A549 treated with AZD9567 at 1 μM for 4 hours (cell line): ENCODE data around the gene KRT31. TPM values are rescaled to one million over a fixed set of nuclear protein-coding genes. Genes with fewer than 3 reads are reported as not detected.

Experiments
- total RNA-seq: library from RNA; stranded (reverse); fragments of 200-300 nt; extraction: Qiagen RNA extraction; gene quantifications from 5 replicates; pipeline ENCODE4 v1.2.3, GENCODE V29; 2022; ENCODE audit not compliant: insufficient read depth

Gene KRT31
- total RNA-seq: not detected in 5 replicates

GRCh38 chr17:41396996-41397660 lies at the start of gene KRT31:
KRT31 (minus strand) TSS chr17:41397608; CDS start chr17:41397539, 69 bp downstream.

DNA sequence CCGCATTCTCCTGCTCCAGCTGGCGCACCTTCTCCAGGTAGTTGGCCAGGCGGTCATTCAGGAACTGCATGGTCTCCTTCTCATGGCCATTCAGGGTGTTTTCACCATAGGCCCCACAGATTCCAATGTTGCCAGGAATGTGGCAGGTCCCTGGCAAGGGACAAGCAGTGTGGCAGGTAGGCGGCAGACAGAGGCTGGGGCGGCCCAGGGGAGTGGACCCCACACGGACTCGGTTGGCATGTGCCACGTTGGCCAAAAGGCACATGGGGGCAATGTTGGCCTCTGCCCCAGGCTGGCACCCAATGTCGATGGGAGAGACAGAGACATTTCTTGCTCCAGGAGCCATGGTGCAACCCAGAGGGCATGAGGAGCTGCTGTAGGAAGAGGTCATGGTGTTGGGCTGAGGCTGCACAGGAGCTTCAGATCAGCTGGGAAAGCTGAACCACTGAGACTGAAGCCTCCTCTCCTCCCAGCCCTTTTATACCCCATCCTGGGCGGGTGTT lies 43.2 kb upstream of the KRT31 start, which contains the start of gene KRT38:
TSS of gene KRT38 (minus strand) at position 453 of the 503 bp plus-strand sequence. CDS start at position 391, 62 bp downstream.

GRCh38 chr17:41424111-41424635 lies 26.8 kb upstream of the KRT31 start, which contains the start of gene KRT37:
KRT37 (minus strand) TSS chr17:41424585; CDS start chr17:41424523, 62 bp downstream.

GRCh38 chr17:41381943-41382342 lies 15.5 kb downstream of the KRT31 start, which contains the start of gene KRT34:
KRT34 (minus strand) TSS chr17:41382306; CDS start chr17:41382246, 60 bp downstream.

GRCh38 chr17:41369713-41370112 lies 27.7 kb downstream of the KRT31 start, which contains the start of gene KRT33B:
KRT33B (minus strand) TSS chr17:41369813; CDS start chr17:41369750, 63 bp downstream.

DNA sequence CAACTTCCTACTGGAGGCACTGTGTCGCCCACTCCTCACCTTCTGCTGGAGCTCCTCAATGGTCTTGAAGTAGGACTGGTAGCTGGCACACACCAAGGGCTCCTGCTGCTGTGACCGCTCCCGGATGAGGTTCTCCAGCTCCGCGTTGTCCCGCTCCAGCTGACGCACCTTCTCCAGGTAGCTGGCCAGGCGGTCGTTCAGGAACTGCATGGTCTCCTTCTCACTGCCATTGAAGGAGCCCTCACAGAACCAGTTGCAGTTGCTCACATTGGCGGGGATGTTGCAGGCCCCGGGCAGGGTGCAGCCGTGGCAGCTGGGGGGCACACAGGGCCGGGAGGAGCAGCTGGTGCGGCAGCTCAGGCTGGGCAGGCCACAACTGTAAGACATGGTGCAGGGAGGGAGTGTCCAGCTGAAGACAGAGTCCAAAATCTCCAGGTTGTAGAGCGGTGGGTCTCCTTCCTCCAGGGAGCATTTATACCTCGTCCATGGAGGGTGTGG lies 47.0 kb downstream of the KRT31 start, which contains the start of gene KRT33A:
TSS of gene KRT33A (minus strand) at position 448 of the 498 bp plus-strand sequence. CDS start at position 387, 61 bp downstream.

Other genes with a start within 250 kb of the KRT31 start
- gene KRTAP4-5, start 247.8 kb downstream of the KRT31 start, total RNA-seq: not detected in 5 replicates
- gene KRTAP4-4, start 236.9 kb downstream of the KRT31 start, total RNA-seq: 0.07 TPM in 1 of 5 replicates, not detected in the others
- not detected in 5 replicates for gene KRTAP4-3, start 229.4 kb downstream of the KRT31 start, total RNA-seq
- gene KRTAP4-2, start 219.4 kb downstream of the KRT31 start, total RNA-seq: not detected in 5 replicates
- gene KRTAP4-1, start 212.7 kb downstream of the KRT31 start, total RNA-seq: not detected in 5 replicates
- gene KRTAP9-1, start 207.7 kb downstream of the KRT31 start, total RNA-seq: not detected in 5 replicates
- not detected in 5 replicates for gene KRTAP9-2, start 171.0 kb downstream of the KRT31 start, total RNA-seq
- not detected in 5 replicates for gene KRTAP9-3, start 165.2 kb downstream of the KRT31 start, total RNA-seq
- gene KRTAP9-8, start 159.6 kb downstream of the KRT31 start, total RNA-seq: not detected in 5 replicates
- not detected in 5 replicates for gene KRTAP9-4, start 147.9 kb downstream of the KRT31 start, total RNA-seq
- not detected in 5 replicates for gene KRTAP9-9, start 142.2 kb downstream of the KRT31 start, total RNA-seq
- gene KRTAP9-6, start 132.2 kb downstream of the KRT31 start, total RNA-seq: not detected in 5 replicates
- not detected in 5 replicates for gene KRTAP9-7, start 121.9 kb downstream of the KRT31 start, total RNA-seq
- not detected in 5 replicates for gene KRTAP29-1, start 94.8 kb downstream of the KRT31 start, total RNA-seq
- not detected in 5 replicates for gene KRTAP16-1, start 88.3 kb downstream of the KRT31 start, total RNA-seq
- not detected in 5 replicates for gene KRTAP17-1, start 81.9 kb downstream of the KRT31 start, total RNA-seq
- not detected in 5 replicates for gene KRT33A, start 46.8 kb downstream of the KRT31 start, total RNA-seq
- gene KRT33B, start 27.8 kb downstream of the KRT31 start, total RNA-seq: not detected in 5 replicates
- gene KRT34, start 15.3 kb downstream of the KRT31 start, total RNA-seq: 0.21 to 1.2 TPM (median 0.29 TPM) in 5 replicates
- not detected in 5 replicates for gene KRT37, start 27.0 kb upstream of the KRT31 start, total RNA-seq
- gene KRT38, start 43.4 kb upstream of the KRT31 start, total RNA-seq: not detected in 5 replicates
- gene KRT32, start 69.8 kb upstream of the KRT31 start, total RNA-seq: not detected in 5 replicates
- not detected in 5 replicates for gene KRT35, start 83.5 kb upstream of the KRT31 start, total RNA-seq
- gene KRT36, start 92.3 kb upstream of the KRT31 start, total RNA-seq: not detected in 5 replicates
- 0.08 to 0.50 TPM (median 0.30 TPM) in 3 of 5 replicates, not detected in the others for gene KRT13, start 108.0 kb upstream of the KRT31 start, total RNA-seq
- 2.1 to 2.6 TPM (median 2.5 TPM) in 5 replicates for gene KRT15, start 121.3 kb upstream of the KRT31 start, total RNA-seq
- gene KRT19, start 130.7 kb upstream of the KRT31 start, total RNA-seq: 38.0 to 52.6 TPM (median 41.8 TPM) in 5 replicates
- not detected in 5 replicates for gene KRT9, start 174.5 kb upstream of the KRT31 start, total RNA-seq
- gene KRT14, start 189.3 kb upstream of the KRT31 start, total RNA-seq: 0.08 to 0.13 TPM (median 0.10 TPM) in 3 of 5 replicates, not detected in the others
- gene KRT16, start 215.2 kb upstream of the KRT31 start, total RNA-seq: 0.46 to 0.75 TPM (median 0.64 TPM) in 4 of 5 replicates, not detected in the other
- gene KRT17, start 227.0 kb upstream of the KRT31 start, total RNA-seq: 0.64 to 0.87 TPM (median 0.80 TPM) in 4 of 5 replicates, not detected in the other